ENCODE results near the gene HSD11B1L.
A peak's percentile ranks its signal among the peaks of the same experiment; 100 is the strongest.
"Not testable (repeated sequence)": the region's sequence is repeated elsewhere in the genome, so short reads cannot be mapped to it uniquely, and the experiment has no call there.

HSD11B1L gene

GRCh38 chr19:5686647-5687359 is 6.0 kb downstream of the HSD11B1L start:
- peak; percentile 97 to 100 (median 100) for DNase-seq (ENCODE audit: low read depth in 3 of 3)

- no peak for DNase-seq (ENCODE audit: low read depth in 3 of 3)
These were observed 6.8 kb downstream of the HSD11B1L start for GRCh38 chr19:5687360-5688198.

- not testable (repeated sequence) for DNase-seq (ENCODE audit: low read depth in 3 of 3)
These were observed 7.5 kb downstream of the HSD11B1L start for GRCh38 chr19:5688262-5688881.

GRCh38 chr19:5690125-5690954 is 9.5 kb downstream of the HSD11B1L start, which contains the start of gene RPL36:
Gene RPL36 (plus strand): TSS chr19:5690295. CDS start chr19:5690508, 213 bp downstream.
- DNase-seq (ENCODE audit: low read depth in 3 of 3), result peak; percentile 98 to 99 (median 98)

DNA sequence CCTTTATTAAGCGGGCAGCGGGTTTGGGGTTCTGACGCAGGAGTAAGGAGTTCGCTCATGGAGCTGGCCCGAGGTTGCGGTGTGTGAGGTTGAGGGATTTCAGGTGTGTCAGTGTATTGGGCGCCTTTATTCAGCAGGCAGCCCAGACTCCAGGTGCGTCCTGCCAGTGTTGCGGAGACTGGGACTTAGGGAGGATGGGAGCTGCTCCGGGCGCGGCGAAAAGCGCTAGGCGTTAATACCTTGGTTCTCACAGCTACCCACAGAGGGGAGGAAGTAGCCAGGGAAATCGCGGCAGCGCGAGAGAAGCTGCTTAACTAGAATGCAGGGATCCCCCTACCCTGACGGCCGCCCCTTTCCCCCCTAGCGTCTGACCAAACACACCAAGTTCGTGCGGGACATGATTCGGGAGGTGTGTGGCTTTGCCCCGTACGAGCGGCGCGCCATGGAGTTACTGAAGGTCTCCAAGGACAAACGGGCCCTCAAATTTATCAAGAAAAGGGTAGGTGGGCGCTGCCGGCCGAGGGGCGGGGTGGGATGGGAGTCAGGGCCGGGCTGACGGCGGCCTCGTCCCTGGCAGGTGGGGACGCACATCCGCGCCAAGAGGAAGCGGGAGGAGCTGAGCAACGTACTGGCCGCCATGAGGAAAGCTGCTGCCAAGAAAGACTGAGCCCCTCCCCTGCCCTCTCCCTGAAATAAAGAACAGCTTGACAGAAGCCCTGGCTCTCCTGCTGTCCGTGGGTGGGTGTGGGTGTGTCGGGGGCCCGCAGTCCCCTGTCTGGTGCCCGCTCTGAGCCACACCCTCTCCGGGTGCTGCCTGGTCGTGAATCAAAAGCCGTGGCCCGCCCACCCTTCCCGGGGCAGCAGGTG is 10.4 kb downstream of the HSD11B1L start:
- peak in 1 of 3 donors; percentile 52 for DNase-seq (ENCODE audit: low read depth in 3 of 3)

GRCh38 chr19:5691822-5692722 is 11.2 kb downstream of the HSD11B1L start:
- no peak for DNase-seq (ENCODE audit: low read depth in 3 of 3)

GRCh38 chr19:5692723-5693194 is 11.9 kb downstream of the HSD11B1L start:
- DNase-seq (ENCODE audit: low read depth in 3 of 3), result no peak

DNA sequence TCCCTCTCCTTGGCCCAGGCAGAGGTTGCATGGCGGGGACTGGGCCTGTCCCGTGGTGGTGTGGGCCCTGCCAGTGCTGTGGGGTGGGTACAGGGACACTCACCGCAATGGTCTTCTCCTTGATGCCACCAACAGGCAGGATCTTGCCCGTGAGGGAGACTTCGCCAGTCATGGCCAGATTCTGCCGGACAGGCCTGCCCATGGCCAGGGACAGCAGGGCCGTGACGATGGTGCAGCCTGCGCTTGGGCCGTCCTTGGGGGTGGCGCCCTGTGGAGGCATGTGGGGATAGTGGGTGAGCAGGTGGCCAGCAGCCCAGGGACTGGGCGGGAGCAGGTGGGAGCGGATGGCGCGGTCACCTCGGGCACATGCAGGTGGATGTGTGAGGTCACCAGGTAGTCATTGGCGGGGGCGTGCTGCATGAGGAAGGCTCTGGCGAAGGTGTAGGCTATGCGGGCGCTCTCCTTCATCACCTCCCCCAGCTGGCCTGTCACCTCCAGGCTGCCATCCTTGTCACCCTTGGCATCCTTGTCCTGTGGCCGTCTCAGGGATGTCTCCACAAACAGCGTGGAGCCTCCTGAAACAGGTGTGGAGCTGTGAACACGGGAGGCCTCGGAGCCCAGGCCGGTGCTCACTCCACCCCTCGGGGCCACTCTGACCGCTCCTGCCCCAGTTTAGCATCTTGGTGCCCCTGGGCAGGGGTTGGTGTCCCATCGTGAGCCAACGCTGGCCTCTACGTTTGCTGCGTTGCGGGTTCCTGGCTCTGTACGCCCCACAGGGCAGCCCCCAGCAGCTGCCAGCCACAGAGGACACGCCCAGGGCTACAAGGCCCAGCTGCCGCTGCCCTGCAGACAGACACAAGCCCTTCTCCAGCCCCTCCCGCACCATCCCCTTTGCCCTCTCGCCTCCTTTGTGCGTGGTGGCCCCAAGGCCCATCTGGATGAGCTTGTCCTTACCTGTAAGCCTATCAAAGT is 12.7 kb downstream of the HSD11B1L start:
- DNase-seq (ENCODE audit: low read depth in 3 of 3), result no peak

DNA sequence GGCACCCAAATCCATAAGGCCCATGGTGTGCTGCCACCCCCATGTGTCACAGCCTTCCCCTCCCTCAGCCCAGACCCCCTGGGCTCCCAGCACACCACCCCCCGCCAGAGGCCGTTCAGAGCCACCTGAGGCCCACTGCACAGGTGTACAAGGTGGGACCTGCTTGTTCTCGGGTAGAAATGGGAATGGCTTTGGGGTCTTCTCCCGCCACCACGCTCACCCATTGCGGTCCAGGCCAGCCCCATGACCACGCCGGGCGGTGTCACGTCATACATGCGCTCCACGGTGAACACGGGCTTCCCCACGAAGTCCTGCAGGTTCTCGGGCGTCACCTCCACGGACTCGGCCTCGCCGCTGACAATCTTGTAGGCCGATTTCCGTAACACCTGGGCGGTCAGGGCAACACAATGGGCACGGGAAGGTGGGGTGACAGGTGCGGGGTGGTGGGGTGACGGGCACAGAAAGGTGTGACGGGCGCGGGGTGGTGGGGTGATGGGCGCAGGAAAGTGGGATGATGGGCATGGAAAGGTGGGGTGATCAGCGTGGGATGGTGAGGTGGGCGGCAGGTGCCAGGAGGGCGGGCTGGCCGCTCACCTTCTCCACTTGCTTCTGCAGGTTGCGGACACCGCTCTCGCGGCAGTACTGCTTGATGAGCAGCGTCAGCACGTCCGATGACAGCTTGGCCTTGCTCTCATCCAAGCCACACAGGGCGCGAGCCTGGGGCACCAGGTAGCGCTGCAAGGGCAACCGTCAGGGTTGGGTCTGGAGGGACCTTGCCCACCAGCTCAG is 13.5 kb downstream of the HSD11B1L start:
- no peak for DNase-seq (ENCODE audit: low read depth in 3 of 3)

GRCh38 chr19:5694956-5695648 is 14.3 kb downstream of the HSD11B1L start:
- no peak for DNase-seq (ENCODE audit: low read depth in 3 of 3)

- no peak for DNase-seq (ENCODE audit: low read depth in 3 of 3)
These were observed 14.9 kb downstream of the HSD11B1L start for GRCh38 chr19:5695649-5696195.

GRCh38 chr19:5696196-5697021 is 15.6 kb downstream of the HSD11B1L start:
- DNase-seq (ENCODE audit: low read depth in 3 of 3), result no peak

DNA sequence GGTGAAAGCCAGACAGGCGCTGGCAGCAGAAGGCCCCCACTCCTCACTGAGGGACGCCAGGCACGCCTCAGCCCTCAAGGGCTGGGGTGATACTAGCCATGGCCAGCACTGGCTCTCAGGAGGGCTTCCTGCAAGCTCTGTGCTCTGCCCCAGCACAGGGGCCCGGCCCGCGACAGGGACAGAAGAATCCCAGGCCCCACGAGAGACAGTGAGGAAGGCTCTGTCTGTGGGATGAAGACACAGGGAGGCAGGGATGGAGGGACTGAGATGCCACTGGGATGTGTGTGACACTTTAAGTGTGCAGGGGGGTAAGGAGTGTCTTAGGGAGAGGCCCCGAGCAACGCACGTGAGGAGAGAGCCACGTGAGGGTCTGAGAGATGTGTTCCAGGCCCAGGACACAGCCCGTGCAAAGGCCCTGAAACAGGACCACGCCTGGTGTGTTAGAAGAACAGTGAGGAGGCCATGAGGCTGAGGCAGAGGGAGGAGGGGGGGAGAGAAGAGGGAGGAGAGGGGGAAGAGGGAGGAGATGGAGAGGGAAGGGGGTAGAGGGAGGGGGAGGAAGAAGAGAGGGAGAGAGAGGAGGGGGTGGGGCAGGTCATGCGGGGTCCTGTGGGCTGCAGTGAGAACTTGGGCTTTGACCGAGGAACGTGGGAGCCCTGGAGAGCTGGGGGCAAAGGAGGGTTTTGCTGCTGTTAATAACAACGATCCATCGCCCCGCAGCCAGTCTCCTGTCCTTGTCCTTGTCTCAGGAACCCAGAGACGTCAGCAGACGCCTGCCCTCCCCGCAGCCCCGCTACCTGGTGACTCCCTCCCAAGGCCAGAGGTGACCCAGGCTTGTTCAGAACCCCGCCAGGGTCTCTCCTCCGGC is 16.4 kb downstream of the HSD11B1L start:
- DNase-seq (ENCODE audit: low read depth in 3 of 3), result no peak

DNA sequence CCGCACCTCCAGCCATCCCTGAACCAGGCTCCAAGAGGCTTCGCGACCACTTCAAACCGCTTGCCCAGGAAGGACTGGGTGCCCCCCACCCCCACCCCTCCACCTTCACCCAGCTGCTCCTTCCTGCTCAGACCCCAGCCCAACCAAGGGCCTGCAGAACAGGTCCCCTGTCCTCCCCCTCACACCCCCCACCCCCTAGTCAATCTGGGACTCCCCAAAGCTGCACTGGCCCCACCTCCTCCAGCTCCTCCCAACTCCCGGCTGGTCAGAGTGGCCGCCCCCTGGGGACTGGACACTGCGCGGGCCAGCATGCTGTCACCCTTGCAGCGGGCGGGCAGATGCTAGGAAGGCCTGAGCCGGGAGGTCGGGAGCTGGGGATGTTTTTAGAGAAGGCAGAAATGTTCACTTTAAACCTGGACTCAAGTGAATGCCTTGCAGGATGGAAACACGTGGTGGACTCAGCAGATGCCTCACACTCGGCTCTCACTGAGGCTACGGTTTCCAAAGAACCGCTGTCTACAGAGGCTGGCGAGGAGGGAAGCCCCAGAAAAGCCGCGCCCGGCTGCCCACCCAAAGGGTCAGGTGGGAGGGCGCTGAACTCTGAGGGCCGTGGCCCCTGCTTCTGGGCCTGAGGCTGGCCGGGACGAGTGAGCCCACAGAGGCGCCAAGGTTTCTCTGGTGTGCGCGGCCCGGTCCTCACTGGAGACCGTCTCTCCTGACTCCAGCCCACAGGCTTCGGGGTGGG is 17.2 kb downstream of the HSD11B1L start:
- no peak for DNase-seq (ENCODE audit: low read depth in 3 of 3)

All from stimulated activated CD4-positive, alpha-beta T cell treated with anti-CD3 and anti-CD28 coated beads, TNF-alpha, amount 100 ng/mL, for 48 hours (primary cell).